ENCODE measurements around the gene ERMARD.

ERMARD gene

DNA sequence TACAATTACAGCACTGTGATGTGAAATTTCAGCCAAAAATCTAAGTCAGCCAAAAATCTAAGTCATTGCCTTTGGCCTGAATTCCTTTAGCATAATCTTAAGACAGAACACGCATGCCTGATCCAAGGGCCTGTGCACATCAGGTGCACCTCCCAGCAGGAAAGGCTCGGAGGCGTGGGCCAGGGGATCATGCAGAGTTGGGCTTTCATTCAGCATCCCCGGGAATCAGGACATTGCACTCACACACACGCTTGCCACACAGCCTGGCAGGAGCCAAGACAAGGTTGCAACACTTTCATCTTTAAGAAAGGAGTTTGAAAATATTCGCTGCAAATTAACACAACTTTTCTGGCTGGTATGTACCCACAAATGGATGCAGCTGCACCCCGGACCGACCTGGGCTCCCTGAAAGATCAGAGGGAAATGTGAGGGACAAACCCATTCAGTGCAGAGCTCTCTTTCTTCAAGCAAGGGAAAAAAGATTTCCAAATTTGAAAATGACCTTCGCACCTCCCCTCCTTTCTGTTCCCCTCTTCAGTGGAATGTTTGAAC is 48.8 kb downstream of the ERMARD start:
- Histone ChIP-seq H2AFZ (ENCODE audit: low read depth, low read length, severe bottlenecking) (no peak overlapping the region), H3K27me3 (ENCODE audit: low read length) (no peaks in the 10 kb centered on the region), H3K9me2 (replicated peaks; ENCODE audit: insufficient read depth, low read length) (no peaks in the 10 kb centered on the region), H4K20me1 (ENCODE audit: low read depth, low read length) (no peaks in the 10 kb centered on the region), H3K36me3 (ENCODE audit: low read length) (no peaks in the 10 kb centered on the region), H3K4me2 (ENCODE audit: low read depth, low read length, poor library complexity, severe bottlenecking) (no peak overlapping the region), H3F3A (ENCODE audit: insufficient read depth) (no peaks in the 10 kb centered on the region), H3K79me2 (ENCODE audit: insufficient read depth, low read length) (no peaks in the 10 kb centered on the region), H3K9ac (ENCODE audit: low read length) (no peak overlapping the region), H3K4me3 (ENCODE audit: insufficient read depth, low read length, poor library complexity, severe bottlenecking) (no peak overlapping the region), H3K9me3 (ENCODE audit: insufficient read depth, low read length) (no peaks in the 10 kb centered on the region), H3K27ac (ENCODE audit: low read depth, low read length) (no peak overlapping the region)
- TF ChIP-seq, protein P1, sequence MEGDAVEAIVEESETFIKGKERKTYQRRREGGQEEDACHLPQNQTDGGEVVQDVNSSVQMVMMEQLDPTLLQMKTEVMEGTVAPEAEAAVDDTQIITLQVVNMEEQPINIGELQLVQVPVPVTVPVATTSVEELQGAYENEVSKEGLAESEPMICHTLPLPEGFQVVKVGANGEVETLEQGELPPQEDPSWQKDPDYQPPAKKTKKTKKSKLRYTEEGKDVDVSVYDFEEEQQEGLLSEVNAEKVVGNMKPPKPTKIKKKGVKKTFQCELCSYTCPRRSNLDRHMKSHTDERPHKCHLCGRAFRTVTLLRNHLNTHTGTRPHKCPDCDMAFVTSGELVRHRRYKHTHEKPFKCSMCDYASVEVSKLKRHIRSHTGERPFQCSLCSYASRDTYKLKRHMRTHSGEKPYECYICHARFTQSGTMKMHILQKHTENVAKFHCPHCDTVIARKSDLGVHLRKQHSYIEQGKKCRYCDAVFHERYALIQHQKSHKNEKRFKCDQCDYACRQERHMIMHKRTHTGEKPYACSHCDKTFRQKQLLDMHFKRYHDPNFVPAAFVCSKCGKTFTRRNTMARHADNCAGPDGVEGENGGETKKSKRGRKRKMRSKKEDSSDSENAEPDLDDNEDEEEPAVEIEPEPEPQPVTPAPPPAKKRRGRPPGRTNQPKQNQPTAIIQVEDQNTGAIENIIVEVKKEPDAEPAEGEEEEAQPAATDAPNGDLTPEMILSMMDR (IDR thresholded peaks at IDR 0.05; ENCODE audit: insufficient read depth, low read length, poor library complexity, severe bottlenecking): no peak

DNA sequence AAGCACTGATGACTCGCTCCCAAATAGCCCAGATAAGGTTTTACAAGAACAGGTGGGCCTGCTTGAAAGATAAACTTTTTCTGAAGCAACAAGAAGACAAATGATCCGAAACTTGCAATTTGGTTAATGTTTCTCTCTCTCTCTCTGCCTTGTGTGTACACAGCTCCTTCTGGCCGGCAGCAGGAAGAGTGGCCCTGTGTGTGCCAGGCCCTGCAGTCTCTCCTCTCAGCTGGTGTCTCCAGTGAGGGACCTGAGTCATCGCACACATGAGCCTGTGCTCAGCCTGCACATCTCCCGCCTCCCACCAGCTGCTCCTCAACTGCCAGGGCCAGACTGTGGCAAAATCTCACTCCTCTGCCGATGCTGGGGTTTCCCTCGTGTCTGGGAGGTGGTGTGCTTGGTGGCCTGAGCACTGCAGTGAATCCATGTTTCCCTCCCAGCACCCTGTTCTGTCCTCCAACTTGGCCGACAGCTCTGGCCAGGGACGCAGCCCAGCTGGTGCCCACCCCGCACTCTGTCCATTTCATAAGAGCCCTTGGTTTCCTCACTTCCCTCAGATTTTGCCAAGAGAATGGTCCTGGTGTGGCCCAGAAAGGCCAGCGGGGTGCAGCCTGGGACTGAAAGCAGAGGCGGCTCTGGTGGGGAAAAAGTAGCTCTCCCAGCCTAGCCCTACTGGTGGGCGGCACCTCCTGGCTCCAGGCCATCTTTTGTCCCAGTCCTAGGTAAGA is 49.4 kb downstream of the ERMARD start:
- no peaks in the 10 kb centered on the region for H3K79me2 ChIP-seq (ENCODE audit: insufficient read depth, low read length)
- H3K4me3 ChIP-seq (ENCODE audit: insufficient read depth, low read length, poor library complexity, severe bottlenecking): no peak overlapping the region
- no peaks in the 10 kb centered on the region for H4K20me1 ChIP-seq (ENCODE audit: low read depth, low read length)
- H3F3A ChIP-seq (ENCODE audit: insufficient read depth): no peaks in the 10 kb centered on the region
- H3K4me2 ChIP-seq (ENCODE audit: low read depth, low read length, poor library complexity, severe bottlenecking): no peak overlapping the region
- no peaks in the 10 kb centered on the region for H3K9me3 ChIP-seq (ENCODE audit: insufficient read depth, low read length)
- TF ChIP-seq, protein P1 (IDR thresholded peaks at IDR 0.05; ENCODE audit: insufficient read depth, low read length, poor library complexity, severe bottlenecking): no peak
- TF ChIP-seq EZH2phosphoT487 (conservative IDR thresholded peaks at IDR 0.05; ENCODE audit: low read length): no peak
- no peaks in the 10 kb centered on the region for H3K27me3 ChIP-seq (ENCODE audit: low read length)
- no peak overlapping the region for H2AFZ ChIP-seq (ENCODE audit: low read depth, low read length, severe bottlenecking)
- no peaks in the 10 kb centered on the region for H3K9me2 ChIP-seq (replicated peaks; ENCODE audit: insufficient read depth, low read length)
- no peaks in the 10 kb centered on the region for H3K36me3 ChIP-seq (ENCODE audit: low read length)
- H3K9ac ChIP-seq (ENCODE audit: low read length): no peak overlapping the region
- H3K27ac ChIP-seq (ENCODE audit: low read depth, low read length): no peak overlapping the region

DNA sequence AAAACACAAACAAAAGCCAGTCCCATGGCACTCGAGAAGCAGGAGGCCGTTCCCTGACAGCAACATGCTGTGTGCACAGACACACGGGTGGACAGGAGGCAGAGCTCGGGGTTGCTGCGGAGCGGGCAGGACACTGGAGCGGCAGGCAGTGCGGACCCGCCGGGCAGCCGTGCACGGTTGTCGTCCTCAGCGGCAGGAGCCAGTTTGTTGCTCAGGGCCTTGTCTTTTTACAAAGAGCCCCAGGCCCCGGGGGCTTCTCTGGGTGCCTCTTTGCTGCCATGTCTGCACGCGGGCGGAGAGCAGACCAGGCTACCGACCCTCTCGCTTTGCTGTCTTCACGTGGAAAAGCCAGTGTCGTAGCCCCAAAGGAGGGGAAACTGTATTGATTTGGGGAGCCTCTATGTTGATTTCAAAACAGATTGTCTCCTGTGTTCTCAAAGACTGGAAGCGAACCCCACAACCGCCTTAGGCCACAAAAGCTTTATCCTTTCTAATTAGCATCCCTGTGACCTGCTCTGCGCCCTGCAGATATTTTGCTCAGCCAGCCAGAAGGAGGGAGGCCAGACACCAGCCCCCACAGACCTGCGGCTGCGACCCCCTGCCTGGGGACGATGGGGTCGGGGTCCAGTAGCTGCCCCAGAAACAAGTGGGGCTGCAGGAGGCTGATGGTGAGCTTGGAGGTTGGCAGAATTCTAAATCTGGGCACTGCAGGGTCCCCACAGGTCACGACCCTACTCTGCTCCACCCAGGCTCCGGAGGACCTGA is 50.2 kb downstream of the ERMARD start:
- H3K27ac ChIP-seq (ENCODE audit: low read depth, low read length): no peak overlapping the region
- H3K9me3 ChIP-seq (ENCODE audit: insufficient read depth, low read length): no peaks in the 10 kb centered on the region
- no peak overlapping the region for H3K9ac ChIP-seq (ENCODE audit: low read length)
- no peaks in the 10 kb centered on the region for H3K36me3 ChIP-seq (ENCODE audit: low read length)
- H4K20me1 ChIP-seq (ENCODE audit: low read depth, low read length): no peaks in the 10 kb centered on the region
- no peak for TF ChIP-seq EZH2phosphoT487 (conservative IDR thresholded peaks at IDR 0.05; ENCODE audit: low read length)
- TF ChIP-seq, protein P1 (IDR thresholded peaks at IDR 0.05; ENCODE audit: insufficient read depth, low read length, poor library complexity, severe bottlenecking): no peak
- H3K4me3 ChIP-seq (ENCODE audit: insufficient read depth, low read length, poor library complexity, severe bottlenecking): no peak overlapping the region
- no peaks in the 10 kb centered on the region for H3K79me2 ChIP-seq (ENCODE audit: insufficient read depth, low read length)
- H3K9me2 ChIP-seq (replicated peaks; ENCODE audit: insufficient read depth, low read length): no peaks in the 10 kb centered on the region
- no peaks in the 10 kb centered on the region for H3K27me3 ChIP-seq (ENCODE audit: low read length)
- no peak overlapping the region for H2AFZ ChIP-seq (ENCODE audit: low read depth, low read length, severe bottlenecking)
- no peaks in the 10 kb centered on the region for H3F3A ChIP-seq (ENCODE audit: insufficient read depth)
- no peak overlapping the region for H3K4me2 ChIP-seq (ENCODE audit: low read depth, low read length, poor library complexity, severe bottlenecking)
